Panc1 (cell line): Measurements from ENCODE around the gene ATP1B2.

ENCODE experiments used
- CTCF ChIP-seq: fragments of 450-650 bp; IDR thresholded peaks from 2 replicates; pipeline ENCODE4 v1.5.1; 2017; ENCODE audit warnings: mild to moderate bottlenecking
- POLR2AphosphoS5 ChIP-seq: IDR thresholded peaks from 2 replicates; pipeline ENCODE4 v1.6.1; 2012; ENCODE audit warnings: mild to moderate bottlenecking, low read depth, low read length, moderate library complexity
- REST ChIP-seq, 2 experiments: IDR thresholded peaks; 2 replicates each; pipeline ENCODE4 v1.6.1; 2011 to 2012; ENCODE audit warnings: low read depth in 2 of 2, control low read depth in 1 of 2, low read length in 1 of 2, mild to moderate bottlenecking in 1 of 2, moderate library complexity in 1 of 2; ENCODE audit not compliant: insufficient read depth in 1 of 2
- TCF7L2 ChIP-seq: IDR thresholded peaks from 2 replicates; pipeline ENCODE4 v1.6.1; 2011; ENCODE audit warnings: mild to moderate bottlenecking, low read depth, low read length, inconsistent platforms

DNA sequence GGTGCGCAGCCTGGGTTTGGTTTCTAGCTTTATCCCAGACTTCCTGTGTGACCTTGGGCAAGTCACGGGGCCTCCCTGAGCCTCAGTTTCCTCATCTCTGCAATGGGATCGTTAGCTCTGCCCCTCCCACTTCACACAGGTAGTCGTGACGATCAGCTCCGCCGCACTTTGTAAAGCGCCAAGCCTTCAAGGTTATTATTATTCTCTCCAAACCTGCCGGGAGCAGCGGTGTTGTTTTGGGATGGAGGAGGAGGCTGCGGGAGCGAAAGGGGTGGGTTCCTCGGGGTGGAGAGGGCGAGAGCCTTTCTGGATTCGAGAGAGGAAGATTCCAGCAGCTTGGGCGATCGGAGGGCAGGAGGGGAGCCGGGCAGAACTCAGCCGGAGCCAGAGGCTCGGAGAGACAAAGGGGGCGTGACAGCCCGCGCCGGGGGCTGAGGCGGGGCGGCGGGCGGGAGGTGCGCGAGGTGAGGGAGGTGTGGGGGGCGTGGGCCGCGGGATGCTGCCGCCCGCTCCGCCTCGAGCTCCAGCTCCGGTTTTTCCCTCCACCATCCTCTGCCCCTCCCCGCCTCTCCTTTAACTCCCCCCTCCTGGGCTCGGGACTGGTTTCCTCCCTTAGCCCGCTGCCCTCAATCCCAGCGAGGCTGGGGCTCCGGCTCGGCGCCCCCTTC lies 54.0 kb downstream of the ATP1B2 start, which contains the start of gene EFNB3:
- TF ChIP-seq POLR2AphosphoS5 (no peak), CTCF (no peak), TCF7L2 (no peak), REST (IDR thresholded peaks at IDR 0.05; ENCODE audit: insufficient read depth in 1 of 2, low read depth in 2 of 2, low read length in 1 of 2) (no peak)
